Stimulated activated CD8-positive, alpha-beta memory T cell treated with anti-CD3 and anti-CD28 coated beads, Interleukin-2, amount 100 ng/mL, for 48 hours (primary cell): ENCODE data around the gene ATM.
"Not testable (repeated sequence)": the region's sequence is repeated elsewhere in the genome, so short reads cannot be mapped to it uniquely, and the experiment has no call there.

ENCODE experiments used
- DNase-seq, 2 donors: peaks; one replicate each; pipeline ENCODE4 v3.0.0-alpha.2; 2020; ENCODE audit warnings: low read depth in 2 of 2

ATM gene

DNA sequence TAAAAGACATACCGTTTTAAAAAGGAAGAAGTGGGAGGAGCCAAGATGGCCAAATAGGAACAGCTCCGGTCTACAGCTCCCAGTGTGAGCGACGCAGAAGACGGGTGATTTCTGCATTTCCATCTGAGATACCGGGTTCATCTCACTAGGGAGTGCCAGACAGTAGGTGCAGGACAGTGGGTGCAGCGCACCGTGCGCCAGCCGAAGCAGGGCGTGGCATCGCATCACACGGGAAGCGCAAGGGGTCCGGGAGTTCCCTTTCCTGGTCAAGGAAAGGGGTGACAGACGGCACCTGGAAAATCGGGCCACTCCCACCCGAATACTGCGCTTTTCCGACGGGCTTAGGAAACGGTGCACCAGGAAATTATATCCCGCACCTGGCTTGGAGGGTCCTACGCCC is 150.6 kb downstream of the ATM start:
- not testable (repeated sequence) for DNase-seq

DNA sequence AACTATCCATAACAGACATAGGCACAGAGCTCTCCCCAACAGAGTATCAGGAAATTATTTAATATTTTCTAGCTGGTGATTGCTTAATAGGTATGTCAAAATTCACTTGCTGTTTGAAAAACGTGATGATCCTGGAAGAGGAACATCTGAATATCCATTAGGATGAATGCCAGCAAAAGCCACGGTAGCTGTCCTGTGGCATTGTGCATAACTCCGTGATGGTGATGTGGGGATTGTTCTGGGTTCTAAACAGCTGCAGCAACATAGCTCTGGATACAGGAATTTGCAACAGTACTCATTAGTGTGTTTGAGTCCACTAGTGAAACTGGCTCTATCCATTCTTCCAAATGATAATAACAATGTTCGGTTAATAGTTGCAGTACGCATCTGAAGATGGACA is 165.7 kb downstream of the ATM start:
- DNase-seq: no peak

DNA sequence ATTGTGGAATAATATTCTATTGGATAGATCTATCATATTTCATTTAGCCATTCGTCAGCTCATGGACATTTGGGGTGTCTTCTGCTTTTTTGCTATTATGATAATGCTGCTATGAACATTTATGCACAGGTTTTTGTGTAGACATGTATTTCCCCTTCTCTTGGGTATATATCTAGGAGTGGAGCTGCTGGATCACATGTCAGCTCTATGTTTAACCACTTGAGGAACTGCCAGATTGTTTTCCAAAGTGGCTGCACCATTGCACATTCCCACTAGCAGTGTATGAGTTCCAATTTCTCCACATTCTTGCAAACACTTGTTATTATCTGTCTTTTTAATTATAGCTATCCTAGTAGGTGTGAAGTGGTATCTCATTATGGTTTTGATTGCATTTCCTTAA is 169.5 kb downstream of the ATM start:
- no peak for DNase-seq

DNA sequence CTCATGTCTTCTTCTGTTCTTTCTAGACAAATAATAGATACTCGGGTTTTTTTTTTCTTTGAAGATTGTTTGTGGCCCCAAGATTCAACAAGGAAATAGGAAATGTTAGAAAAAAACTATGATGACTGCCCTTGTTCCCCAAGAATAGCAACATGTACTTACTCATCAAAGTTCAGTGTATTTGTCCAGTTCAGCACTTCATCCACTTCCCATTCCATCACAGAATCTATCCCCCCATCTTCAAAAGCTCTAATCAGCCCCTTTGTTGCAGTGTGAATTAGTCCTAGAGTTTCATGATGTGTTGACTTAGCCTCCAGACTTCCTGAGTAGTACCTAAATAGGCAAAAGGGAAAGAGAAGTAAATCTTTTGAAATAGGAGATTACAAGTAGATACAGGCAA is 170.2 kb downstream of the ATM start:
- DNase-seq: no peak

DNA sequence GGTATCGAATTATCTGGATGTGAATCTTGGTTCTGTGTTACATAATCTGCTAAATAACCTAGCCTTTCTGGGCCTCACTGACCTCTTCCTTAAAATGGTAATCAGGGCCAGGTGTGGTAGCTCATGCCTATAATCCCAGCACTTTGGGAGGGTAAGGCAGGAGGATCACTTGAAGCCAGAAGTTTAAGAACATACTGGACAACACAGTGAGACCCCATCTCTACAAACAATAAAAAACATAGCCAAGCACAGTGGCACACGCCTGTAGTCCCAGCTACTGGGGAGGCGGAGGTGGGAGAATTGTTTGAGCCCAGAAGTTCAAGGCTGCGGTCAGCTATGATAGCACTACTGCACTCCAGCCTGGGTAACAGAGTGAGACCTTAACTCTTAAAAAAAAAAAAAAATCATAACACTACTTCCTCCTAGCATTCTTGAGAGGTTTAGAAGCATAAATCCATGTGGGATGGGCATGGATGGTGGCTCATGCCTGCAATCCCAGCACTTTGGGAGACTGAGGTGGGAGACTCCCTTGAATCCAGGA is 171.9 kb downstream of the ATM start:
- DNase-seq: no peak

GRCh38 chr11:108396672-108397071 is 173.8 kb downstream of the ATM start:
- not testable (repeated sequence) for DNase-seq

GRCh38 chr11:108398439-108398838 is 175.6 kb downstream of the ATM start:
- no peak for DNase-seq

DNA sequence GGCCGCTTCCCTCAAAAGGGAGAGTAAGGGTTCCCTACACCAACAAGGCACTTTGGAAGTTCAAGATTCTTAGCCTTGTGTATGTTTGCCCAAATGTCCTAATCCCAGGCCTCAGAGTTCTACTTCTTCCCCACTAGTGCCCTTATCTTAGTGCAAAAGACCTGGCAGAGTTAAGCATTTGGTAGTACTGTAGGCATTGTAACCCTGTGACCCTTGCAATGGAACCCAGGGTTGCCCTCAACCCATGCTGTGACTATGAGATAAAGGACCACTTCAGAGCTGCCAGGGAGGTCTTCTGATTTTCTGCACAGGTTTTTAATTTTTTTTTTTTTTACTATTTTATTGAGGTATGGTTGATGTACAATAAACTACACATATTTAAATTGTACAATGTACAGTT is 179.4 kb downstream of the ATM start:
- DNase-seq: no peak

DNA sequence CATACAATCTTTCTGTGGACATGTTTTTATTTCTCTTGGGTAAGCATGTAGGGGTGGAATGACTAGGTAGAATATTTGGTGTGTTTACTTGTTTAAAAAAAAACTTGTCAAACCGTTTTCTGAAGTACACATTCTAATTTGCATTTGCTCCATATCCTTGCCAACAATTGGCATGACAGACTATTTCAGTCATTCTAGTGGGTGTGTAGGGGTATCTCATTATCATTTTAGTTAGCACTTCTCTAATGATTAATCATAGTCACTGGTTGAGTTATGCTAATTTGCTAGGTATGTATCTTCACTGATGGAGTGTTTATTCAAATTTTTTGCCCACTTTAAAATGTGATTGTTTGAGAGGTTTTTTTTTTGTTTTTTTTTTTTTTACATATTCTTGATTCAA is 180.2 kb downstream of the ATM start:
- DNase-seq: no peak

DNA sequence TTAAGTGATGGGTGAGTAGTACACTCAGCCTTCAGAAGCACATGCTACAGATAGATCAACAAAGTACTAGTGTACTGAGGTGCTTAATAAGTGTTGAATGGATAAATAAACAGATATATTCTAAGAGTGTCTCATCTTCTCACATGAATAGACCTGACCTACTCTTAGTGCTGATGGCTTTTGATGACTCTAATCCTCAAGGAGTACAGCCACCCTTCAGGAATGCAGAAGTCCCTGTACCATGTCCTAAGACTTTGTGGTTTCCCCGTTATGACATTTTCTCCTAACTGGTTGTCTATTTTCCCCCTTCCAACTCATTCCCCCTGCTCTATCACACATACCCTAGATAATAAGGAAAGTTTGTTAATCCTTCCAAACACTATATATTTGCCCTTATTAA is 182.8 kb downstream of the ATM start:
- no peak for DNase-seq

DNA sequence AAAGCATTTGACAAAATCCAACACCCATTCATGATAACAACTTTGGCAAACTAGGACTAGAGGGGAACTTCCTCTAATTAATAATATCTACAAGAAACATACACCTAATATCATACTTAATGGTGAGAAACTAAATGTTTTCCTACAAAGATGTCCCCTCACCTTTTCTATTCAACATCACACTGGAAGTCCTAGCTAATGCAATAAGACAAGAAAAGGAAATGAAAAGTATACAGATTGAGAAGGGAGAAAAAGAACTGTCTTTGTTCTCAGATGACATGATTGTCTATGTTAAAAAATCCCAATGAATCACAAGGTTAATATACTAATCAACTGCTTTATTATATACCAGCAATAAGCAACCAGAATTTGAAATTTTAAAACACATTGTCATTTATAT is 192.1 kb downstream of the ATM start:
- no peak for DNase-seq

- DNase-seq: peak; percentile 1
Observed at GRCh38 chr11:108417551-108417950, 194.7 kb downstream of the ATM start.
